Thyroid gland (tissue), 4 donors: ENCODE data around the gene DIP2B. TPM values are rescaled to one million over a fixed set of nuclear protein-coding genes. Genes with fewer than 3 reads are reported as not detected.

Source experiments
- DNase-seq, 2 donors: peaks; one replicate each; pipeline ENCODE4 v3.0.0-alpha.2; 2019
- H3K27ac ChIP-seq, 3 donors: fragments of 200-600 bp; sonication (generic); 1 replicate in 2 of 3; 2 replicates in 1 of 3; pipeline ENCODE4 v1.5.1; 2016 to 2019; ENCODE audit warnings: mild to moderate bottlenecking in 1 of 3, moderate library complexity in 1 of 3
- H3K27me3 ChIP-seq: fragments of 200-600 bp; sonication (generic); one replicate; pipeline ENCODE4 v1.5.1; 2019
- H3K36me3 ChIP-seq, 2 donors: fragments of 200-600 bp; sonication (generic); one replicate each; pipeline ENCODE4 v1.5.1; 2016 to 2019
- H3K4me1 ChIP-seq, 2 donors: fragments of 200-600 bp; sonication (generic); one replicate each; pipeline ENCODE4 v1.5.1; 2017 to 2019
- H3K4me3 ChIP-seq, 3 donors: fragments of 200-600 bp; sonication (generic); replicated peaks in 1 of 3; 1 replicate in 2 of 3; 2 replicates in 1 of 3; pipeline ENCODE4 v1.5.1; 2016; ENCODE audit warnings: mild to moderate bottlenecking in 1 of 3
- H3K9me3 ChIP-seq: fragments of 200-600 bp; sonication (generic); one replicate; pipeline ENCODE4 v1.5.1; 2017
- CTCF ChIP-seq, 6 experiments: fragments of 200-600 bp in 3 of 6; fragments of 450-650 bp in 3 of 6; sonication (generic) in 3 of 6; IDR thresholded peaks; one replicate each; pipeline ENCODE4 v1.5.1; 2016 to 2019; ENCODE audit warnings: antibody characterized with exemption in 6 of 6, mild to moderate bottlenecking in 2 of 6, inconsistent platforms in 1 of 6, moderate library complexity in 1 of 6
- POLR2A ChIP-seq, 2 donors: fragments of 450-650 bp; IDR thresholded peaks; one replicate each; pipeline ENCODE4 v1.6.1; 2017; ENCODE audit warnings: antibody characterized with exemption in 2 of 2, mild to moderate bottlenecking in 2 of 2, moderate library complexity in 1 of 2
- WGBS, 2 donors: methylation state at CpG; one replicate each; pipeline ENCODE4 v1.1.5; 2017; 5-methylcytosine and 5-hydroxymethylcytosine counted together
- intact Hi-C: fragments of 100-400 bp; cut with DNase I; formaldehyde crosslinking; loops from one replicate; pipeline ENCODE4 v1.15.1; 2023
- total RNA-seq, 4 donors: library from RNA; depleted of rRNA; stranded (reverse); fragments of >200 nt; gene quantifications; one replicate each; pipeline ENCODE4 v1.2.3, GENCODE V29; 2016

The DIP2B gene
- total RNA-seq, 4 donors from 2014 or later = 27.7 to 45.7 (median 32.4) TPM

- Histone ChIP-seq H3K27ac (no peak overlapping the region), H3K27me3 (no peaks in the 10 kb centered on the region), H3K4me3 (no peak overlapping the region), H3K4me1 (no peaks in the 10 kb centered on the region), H3K9me3 (no peaks in the 10 kb centered on the region), H3K36me3 (peaks cover 0 to 21% of the 10 kb centered on the region in 2 donors)
- 93 to 95% methylated on average over 1 of the region's 1 CpG for WGBS, 2 donors
- no peak for DNase-seq
- intact Hi-C loops = no loop called here
- TF ChIP-seq POLR2A (IDR thresholded peaks at IDR 0.05) = no peak
- TF ChIP-seq CTCF (IDR thresholded peaks at IDR 0.05) = no peak
Observed at GRCh38 chr12:50685641-50686040, 180.9 kb downstream of the DIP2B start.

- Histone ChIP-seq H3K36me3 (peaks cover 0 to 23% of the 10 kb centered on the region in 2 donors), H3K4me1 (no peaks in the 10 kb centered on the region), H3K9me3 (no peaks in the 10 kb centered on the region), H3K4me3 (no peak overlapping the region), H3K27me3 (no peaks in the 10 kb centered on the region), H3K27ac (no peak overlapping the region)
- 94% methylated on average over 4 of the region's 4 CpGs for WGBS, 2 donors
- no peak for DNase-seq
- TF ChIP-seq CTCF (IDR thresholded peaks at IDR 0.05) (no peak), POLR2A (IDR thresholded peaks at IDR 0.05) (no peak)
- intact Hi-C loops = no loop called here
Observed at GRCh38 chr12:50686406-50686805, 181.6 kb downstream of the DIP2B start.

- no peaks in the 10 kb centered on the region for H3K4me1 ChIP-seq
- intact Hi-C loops = no loop called here
- no peaks in the 10 kb centered on the region for H3K9me3 ChIP-seq
- H3K36me3 ChIP-seq = peaks cover 0 to 25% of the 10 kb centered on the region in 2 donors
- H3K4me3 ChIP-seq = no peak overlapping the region
- DNase-seq = no peak
- WGBS, 2 donors = 95 to 98% methylated on average over 2 of the region's 2 CpGs
- H3K27ac ChIP-seq = no peak overlapping the region
- TF ChIP-seq CTCF (IDR thresholded peaks at IDR 0.05) = no peak
- no peak for TF ChIP-seq POLR2A (IDR thresholded peaks at IDR 0.05)
- no peaks in the 10 kb centered on the region for H3K27me3 ChIP-seq
Observed at GRCh38 chr12:50686976-50687375, 182.2 kb downstream of the DIP2B start.

GRCh38 chr12:50689437-50689836, 184.7 kb downstream of the DIP2B start:
- Histone ChIP-seq H3K27ac (no peak overlapping the region), H3K9me3 (no peaks in the 10 kb centered on the region), H3K36me3 (peaks cover 5 to 30% of the 10 kb centered on the region in 2 donors), H3K4me1 (no peaks in the 10 kb centered on the region), H3K4me3 (no peak overlapping the region), H3K27me3 (no peaks in the 10 kb centered on the region)
- no peak for DNase-seq
- intact Hi-C loops = no loop called here
- 89 to 94% methylated on average over 1 of the region's 1 CpG for WGBS, 2 donors
- no peak for TF ChIP-seq CTCF (IDR thresholded peaks at IDR 0.05)
- TF ChIP-seq POLR2A (IDR thresholded peaks at IDR 0.05) = no peak

- H3K9me3 ChIP-seq = no peaks in the 10 kb centered on the region
- H3K27me3 ChIP-seq = no peaks in the 10 kb centered on the region
- H3K27ac ChIP-seq = no peak overlapping the region
- no peak overlapping the region for H3K4me3 ChIP-seq
- WGBS, 2 donors = 69 to 74% methylated on average over 3 of the region's 3 CpGs
- DNase-seq = no peak
- H3K4me1 ChIP-seq = no peaks in the 10 kb centered on the region
- intact Hi-C loops = no loop called here
- H3K36me3 ChIP-seq = peaks cover 9 to 35% of the 10 kb centered on the region in 2 donors
- TF ChIP-seq POLR2A (IDR thresholded peaks at IDR 0.05) (no peak), CTCF (IDR thresholded peaks at IDR 0.05) (no peak)
Observed at GRCh38 chr12:50690925-50691324, 186.1 kb downstream of the DIP2B start.
